Brain microvascular endothelial cell (primary cell): ENCODE results near the gene TMEM178B.
"Not testable (repeated sequence)": the region's sequence is repeated elsewhere in the genome, so short reads cannot be mapped to it uniquely, and the experiment has no call there.

Experiments used
- DNase-seq: peaks from one replicate; pipeline ENCODE4 v3.0.0-alpha.2; 2020
- H3K27ac ChIP-seq: fragments of 250-450 bp; sonication (Bioruptor Pico); 2 replicates; pipeline ENCODE4 v1.5.1; 2020; ENCODE audit warnings: mild to moderate bottlenecking, moderate library complexity
- H3K27me3 ChIP-seq: fragments of 250-450 bp; sonication (Bioruptor Pico); replicated peaks from 2 replicates; pipeline ENCODE4 v1.5.1; 2020; ENCODE audit warnings: mild to moderate bottlenecking
- H3K36me3 ChIP-seq: fragments of 250-450 bp; sonication (Bioruptor Pico); replicated peaks from 2 replicates; pipeline ENCODE4 v1.5.1; 2020; ENCODE audit warnings: mild to moderate bottlenecking
- H3K4me3 ChIP-seq: 2 replicates; pipeline ENCODE4 v1.5.1; 2011; ENCODE audit warnings: low read depth, mild to moderate bottlenecking, control low read depth, low read length, moderate library complexity
- in situ Hi-C: cut with HindIII; loops from 2 replicates; pipeline ENCODE4 v1.10.0; 2017; ENCODE audit warnings: low sequenced_read_pairs, low pct_ligation_motif_present
- TF ChIP-seq, protein P1 (sequence below): IDR thresholded peaks from 2 replicates; pipeline ENCODE4 v1.5.1; 2011; ENCODE audit warnings: low read depth, mild to moderate bottlenecking, moderate library complexity, low read length, control low read depth, inconsistent platforms; ENCODE audit errors: missing control alignments

The TMEM178B gene

DNA sequence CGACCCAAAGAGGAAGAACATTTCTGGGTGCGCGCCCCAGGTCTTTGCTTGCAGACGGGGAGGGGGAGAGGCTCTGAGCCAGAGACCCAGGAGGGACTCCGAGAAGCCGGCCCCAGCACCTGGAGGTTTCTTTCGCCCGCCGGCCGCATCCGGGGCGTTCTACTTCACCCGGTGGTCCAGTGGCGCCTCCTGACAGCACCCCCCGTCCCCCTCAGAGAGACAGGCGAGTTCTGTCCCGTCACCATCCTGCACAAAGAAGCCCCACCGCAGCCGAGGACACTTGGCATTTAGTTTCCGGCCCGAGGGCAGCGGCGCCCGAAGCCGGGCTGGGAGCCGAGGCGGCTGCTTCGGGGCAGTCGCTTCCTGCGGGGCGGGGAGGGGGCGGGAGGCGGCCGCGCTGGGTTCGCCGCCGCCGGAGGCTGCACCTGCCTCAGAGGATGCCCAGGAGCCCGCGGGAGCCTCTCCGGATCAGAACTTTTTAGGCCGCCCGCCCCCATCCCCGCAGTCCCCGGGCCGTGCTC lies at the start of gene TMEM178B:
TMEM178B (plus strand) TSS at position 424 of the 521 bp plus-strand sequence.
- H3K27me3 ChIP-seq = peaks cover 42% of the 10 kb centered on the region
- no peak within 1 kb of the TSS for H3K27ac ChIP-seq
- no peak for DNase-seq
- H3K4me3 ChIP-seq = peak within 1 kb of the TSS; percentile 53
- no peaks in the 10 kb centered on the region for H3K36me3 ChIP-seq
- TF ChIP-seq, protein P1, sequence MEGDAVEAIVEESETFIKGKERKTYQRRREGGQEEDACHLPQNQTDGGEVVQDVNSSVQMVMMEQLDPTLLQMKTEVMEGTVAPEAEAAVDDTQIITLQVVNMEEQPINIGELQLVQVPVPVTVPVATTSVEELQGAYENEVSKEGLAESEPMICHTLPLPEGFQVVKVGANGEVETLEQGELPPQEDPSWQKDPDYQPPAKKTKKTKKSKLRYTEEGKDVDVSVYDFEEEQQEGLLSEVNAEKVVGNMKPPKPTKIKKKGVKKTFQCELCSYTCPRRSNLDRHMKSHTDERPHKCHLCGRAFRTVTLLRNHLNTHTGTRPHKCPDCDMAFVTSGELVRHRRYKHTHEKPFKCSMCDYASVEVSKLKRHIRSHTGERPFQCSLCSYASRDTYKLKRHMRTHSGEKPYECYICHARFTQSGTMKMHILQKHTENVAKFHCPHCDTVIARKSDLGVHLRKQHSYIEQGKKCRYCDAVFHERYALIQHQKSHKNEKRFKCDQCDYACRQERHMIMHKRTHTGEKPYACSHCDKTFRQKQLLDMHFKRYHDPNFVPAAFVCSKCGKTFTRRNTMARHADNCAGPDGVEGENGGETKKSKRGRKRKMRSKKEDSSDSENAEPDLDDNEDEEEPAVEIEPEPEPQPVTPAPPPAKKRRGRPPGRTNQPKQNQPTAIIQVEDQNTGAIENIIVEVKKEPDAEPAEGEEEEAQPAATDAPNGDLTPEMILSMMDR = no peak
- in situ Hi-C loops = no loop called here

DNA sequence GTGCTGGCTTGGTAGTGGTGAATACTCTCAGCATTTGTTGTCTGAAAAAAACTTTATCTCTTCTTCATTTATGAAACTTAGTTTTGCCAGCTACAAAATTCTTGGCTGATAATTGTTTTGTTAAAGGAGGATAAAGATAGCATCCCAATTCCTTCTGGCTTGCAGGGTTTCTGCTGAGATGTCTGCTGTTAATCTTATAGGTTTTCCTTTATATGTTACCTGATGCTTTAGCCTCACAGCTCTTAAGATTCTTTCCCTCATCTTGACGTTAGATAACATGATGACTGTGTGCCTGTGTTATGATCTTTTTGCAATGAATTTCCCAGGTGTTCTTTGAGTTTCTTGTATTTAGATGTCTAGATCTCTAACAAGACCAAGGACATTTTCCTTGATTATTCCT lies 49.2 kb upstream of the TMEM178B start:
- TF ChIP-seq, protein P1 = no peak
- H3K27me3 ChIP-seq = no peaks in the 10 kb centered on the region
- no peak overlapping the region for H3K27ac ChIP-seq
- no peak overlapping the region for H3K4me3 ChIP-seq
- DNase-seq = no peak
- in situ Hi-C loops = no loop called here
- no peaks in the 10 kb centered on the region for H3K36me3 ChIP-seq

DNA sequence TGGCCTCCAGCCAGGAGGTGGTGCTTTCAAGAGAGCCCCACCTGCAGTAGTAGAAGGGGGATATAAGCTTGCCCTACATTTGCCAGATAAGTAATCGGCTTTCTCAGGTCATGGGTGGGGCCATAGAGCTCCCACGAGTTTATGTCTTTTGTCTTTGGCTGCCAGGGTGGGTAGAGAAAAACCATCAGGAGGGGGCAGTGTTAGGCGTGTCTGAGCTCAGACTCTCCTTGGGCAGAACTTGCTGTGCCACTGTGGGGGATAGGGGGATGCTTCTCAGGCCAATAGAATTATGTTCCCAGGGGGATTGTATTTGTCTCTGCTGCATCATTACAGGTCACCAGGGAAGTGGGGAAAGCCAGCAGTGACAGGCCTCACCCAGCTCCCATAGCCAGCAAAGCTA lies 46.8 kb upstream of the TMEM178B start:
- in situ Hi-C loops = no loop called here
- Histone ChIP-seq H3K27me3 (no peaks in the 10 kb centered on the region), H3K4me3 (no peak overlapping the region), H3K27ac (no peak overlapping the region), H3K36me3 (no peaks in the 10 kb centered on the region)
- TF ChIP-seq, protein P1 = no peak
- no peak for DNase-seq

DNA sequence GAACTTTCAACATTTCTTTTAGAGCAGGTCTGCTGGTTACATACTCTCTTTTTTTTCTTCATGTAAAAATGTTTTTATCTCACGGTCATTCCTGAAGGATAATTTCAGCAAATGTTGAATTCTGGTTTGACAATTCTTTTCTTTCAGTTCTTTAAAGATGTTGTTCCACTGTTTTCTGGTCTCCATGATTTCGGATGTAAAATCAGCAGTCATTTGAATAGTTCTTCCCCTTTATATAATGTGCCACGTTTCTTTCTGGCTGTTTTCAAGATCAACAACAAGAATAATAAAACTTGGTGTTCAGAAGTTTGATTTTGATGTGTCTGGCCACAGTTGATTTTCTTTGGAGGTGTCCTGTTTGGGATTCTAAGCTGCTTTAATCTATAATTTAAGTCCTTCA lies 45.1 kb upstream of the TMEM178B start:
- no peak overlapping the region for H3K27ac ChIP-seq
- no peak for DNase-seq
- TF ChIP-seq, protein P1 = no peak
- no peaks in the 10 kb centered on the region for H3K36me3 ChIP-seq
- H3K27me3 ChIP-seq = no peaks in the 10 kb centered on the region
- in situ Hi-C loops = no loop called here
- H3K4me3 ChIP-seq = no peak overlapping the region

DNA sequence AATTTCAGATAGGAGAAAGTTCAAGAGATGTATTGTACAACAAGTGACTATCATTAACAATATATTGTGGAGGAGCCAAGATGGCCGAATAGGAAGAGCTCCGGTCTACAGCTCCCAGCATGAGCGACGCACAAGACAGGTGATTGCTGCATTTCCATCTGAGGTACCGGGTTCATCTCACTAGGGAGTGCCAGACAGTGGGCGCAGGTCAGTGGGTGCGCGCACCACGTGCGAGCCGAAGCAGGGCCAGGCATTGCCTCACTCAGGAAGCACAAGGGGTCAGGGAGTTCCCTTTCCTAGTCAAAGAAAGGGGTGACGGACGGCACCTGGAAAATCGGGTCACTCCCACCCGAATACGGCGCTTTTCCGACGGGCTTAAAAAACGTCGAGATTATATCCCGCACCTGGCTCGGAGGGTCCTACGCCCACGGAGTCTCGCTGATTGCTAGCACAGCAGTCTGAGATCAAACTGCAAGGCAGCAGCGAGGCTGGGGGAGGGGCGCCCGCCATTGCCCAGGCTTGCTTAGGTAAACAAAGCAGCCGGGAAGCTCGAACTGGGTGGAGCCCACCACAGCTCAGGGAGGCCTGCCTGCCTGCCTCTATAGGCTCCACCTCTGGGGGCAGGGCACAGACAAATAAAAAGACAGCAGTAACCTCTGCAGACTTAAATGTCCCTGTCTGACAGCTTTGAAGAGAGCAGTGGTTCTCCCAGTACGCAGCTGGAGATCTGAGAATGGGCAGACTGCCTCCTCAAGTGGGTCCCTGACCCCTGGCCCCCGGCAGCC lies 41.1 kb upstream of the TMEM178B start:
- in situ Hi-C loops, H3K36me3 ChIP-seq, H3K27ac ChIP-seq, DNase-seq, H3K4me3 ChIP-seq, H3K27me3 ChIP-seq: not testable (repeated sequence)

DNA sequence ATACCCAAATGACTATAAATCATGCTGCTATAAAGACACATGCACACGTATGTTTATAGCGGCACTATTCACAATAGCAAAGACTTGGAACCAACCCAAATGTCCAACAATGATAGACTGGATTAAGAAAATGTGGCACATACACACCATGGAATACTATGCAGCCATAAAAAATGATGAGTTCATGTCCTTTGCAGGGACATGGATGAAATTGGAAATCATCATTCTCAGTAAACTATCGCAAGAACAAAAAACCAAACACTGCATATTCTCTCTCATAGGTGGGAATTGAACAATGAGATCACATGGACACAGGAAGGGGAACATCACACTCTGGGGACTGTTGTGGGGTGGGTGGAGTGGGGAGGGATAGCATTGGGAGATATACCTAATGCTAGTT lies 35.8 kb upstream of the TMEM178B start:
- in situ Hi-C loops, H3K36me3 ChIP-seq, H3K27ac ChIP-seq, DNase-seq, H3K4me3 ChIP-seq, H3K27me3 ChIP-seq: not testable (repeated sequence)

DNA sequence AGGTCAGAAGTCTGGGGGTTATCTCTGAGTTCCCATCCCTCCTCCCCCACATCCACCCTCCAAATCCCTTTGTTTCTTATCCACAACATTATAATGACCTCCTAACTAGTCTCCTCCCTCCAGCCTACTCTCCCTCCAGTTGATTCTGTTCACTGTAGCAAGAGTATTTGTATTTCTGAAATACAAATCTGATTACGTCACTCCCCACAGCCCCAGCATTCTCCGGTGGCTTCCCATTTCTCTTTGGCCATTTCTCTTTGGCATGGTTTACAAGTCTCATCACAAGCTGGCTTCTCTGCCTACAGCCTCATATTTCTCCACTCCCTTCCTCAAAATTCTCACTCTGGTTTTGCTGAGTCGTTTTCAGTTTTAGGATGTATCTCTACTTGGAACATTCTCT lies 34.5 kb upstream of the TMEM178B start:
- TF ChIP-seq, protein P1 = no peak
- Histone ChIP-seq H3K27me3 (no peaks in the 10 kb centered on the region), H3K27ac (no peak overlapping the region), H3K36me3 (no peaks in the 10 kb centered on the region), H3K4me3 (no peak overlapping the region)
- DNase-seq = no peak
- in situ Hi-C loops = no loop called here
